OCI-LY1 (cell line): Measurements from ENCODE around the gene PRKRA.
A peak's percentile ranks its signal among the peaks of the same experiment; 100 is the strongest.

Source experiments
- H2AFZ ChIP-seq: fragments of 200-600 bp; sonication (generic), shearing (Covaris generic); 2 replicates; pipeline ENCODE4 v1.6.0; 2014; ENCODE audit warnings: antibody characterized with exemption, mild to moderate bottlenecking, low read length
- H3F3A ChIP-seq: fragments of 200-600 bp; sonication (generic), shearing (Covaris generic); 2 replicates; pipeline ENCODE4 v1.6.0; 2014; ENCODE audit warnings: mild to moderate bottlenecking, antibody characterized with exemption, low read length, moderate library complexity; ENCODE audit not compliant: insufficient read depth
- H3K27ac ChIP-seq: fragments of 200-600 bp; sonication (generic); 2 replicates; pipeline ENCODE4 v1.5.1; 2014; ENCODE audit warnings: low read length, mixed run types, mild to moderate bottlenecking, low read depth; ENCODE audit not compliant: poor library complexity, severe bottlenecking
- H3K27me3 ChIP-seq: fragments of 200-600 bp; sonication (generic); 2 replicates; pipeline ENCODE4 v1.6.0; 2014; ENCODE audit warnings: antibody characterized with exemption, mild to moderate bottlenecking, low read length, moderate library complexity; ENCODE audit not compliant: insufficient read depth
- H3K36me3 ChIP-seq: fragments of 200-600 bp; sonication (generic); 2 replicates; pipeline ENCODE4 v1.6.1; 2014; ENCODE audit warnings: mild to moderate bottlenecking, antibody characterized with exemption, low read length, moderate library complexity, mixed read lengths; ENCODE audit not compliant: insufficient read depth
- H3K4me1 ChIP-seq: fragments of 200-600 bp; sonication (generic); 2 replicates; pipeline ENCODE4 v1.5.1; 2014; ENCODE audit warnings: mild to moderate bottlenecking, low read length, moderate library complexity; ENCODE audit not compliant: insufficient read depth, severe bottlenecking
- H3K4me2 ChIP-seq: fragments of 200-600 bp; sonication (generic), shearing (Covaris generic); 2 replicates; pipeline ENCODE4 v1.6.1; 2014; ENCODE audit warnings: low read length
- H3K4me3 ChIP-seq: fragments of 200-600 bp; sonication (generic); 2 replicates; pipeline ENCODE4 v1.5.1; 2014; ENCODE audit warnings: low read length, low read depth, mild to moderate bottlenecking, mixed read lengths; ENCODE audit not compliant: poor library complexity, severe bottlenecking
- H3K79me2 ChIP-seq: fragments of 200-600 bp; shearing (Covaris generic); 2 replicates; pipeline ENCODE4 v1.6.1; 2016; ENCODE audit warnings: mixed run types, low read length, mixed read lengths; ENCODE audit not compliant: insufficient read depth
- H3K9ac ChIP-seq: fragments of 200-600 bp; sonication (generic), shearing (Covaris generic); 2 replicates; pipeline ENCODE4 v1.6.1; 2014; ENCODE audit warnings: mild to moderate bottlenecking, low read length, mixed read lengths
- H3K9me2 ChIP-seq: fragments of 200-600 bp; sonication (generic), shearing (Covaris generic); 2 replicates; pipeline ENCODE4 v1.6.1; 2014; ENCODE audit warnings: low read depth, mild to moderate bottlenecking, low read length, mixed read lengths
- H3K9me3 ChIP-seq: fragments of 200-600 bp; shearing (Covaris generic); 2 replicates; pipeline ENCODE4 v1.6.1; 2014; ENCODE audit warnings: low read length, mixed read lengths
- H4K20me1 ChIP-seq: fragments of 200-600 bp; sonication (generic), shearing (Covaris generic); 2 replicates; pipeline ENCODE4 v1.6.0; 2016; ENCODE audit warnings: mild to moderate bottlenecking, low read length; ENCODE audit not compliant: insufficient read depth
- EZH2 ChIP-seq: fragments of 200-600 bp; sonication (generic), shearing (Covaris generic); IDR thresholded peaks from 2 replicates; pipeline ENCODE4 v1.8.0; 2017; ENCODE audit warnings: borderline replicate concordance, mixed run types, mild to moderate bottlenecking, antibody characterized with exemption, low read length, moderate library complexity, mixed read lengths
- TF ChIP-seq, protein P1 (sequence below): fragments of 200-600 bp; sonication (generic), shearing (Covaris generic); IDR thresholded peaks from 2 replicates; pipeline ENCODE4 v1.5.1; 2017; ENCODE audit warnings: mild to moderate bottlenecking, antibody characterized with exemption, low read length, moderate library complexity, mixed read lengths

Gene PRKRA

DNA sequence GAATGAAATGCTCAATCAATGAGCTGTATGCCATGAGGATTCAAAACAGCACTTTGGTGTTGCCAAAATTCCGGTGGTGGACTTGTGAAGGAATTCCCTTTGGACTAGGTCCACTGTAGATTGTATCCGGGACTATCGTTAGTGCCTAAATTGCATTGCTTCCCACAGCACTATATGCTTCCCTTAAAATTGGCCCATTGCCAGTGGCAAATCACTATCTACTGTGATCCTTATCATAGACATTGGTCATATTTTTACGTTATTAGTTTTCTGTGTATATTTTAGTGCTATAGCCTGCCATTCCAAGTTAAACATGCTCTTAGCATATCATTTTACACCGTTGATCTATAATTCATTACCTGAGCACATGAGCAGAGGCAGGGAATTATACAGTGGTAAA lies 1.9 kb upstream of the PRKRA start:
- Histone ChIP-seq H3K27me3 (no peaks in the 10 kb centered on the region), H3F3A (no peaks in the 10 kb centered on the region), H3K9me2 (no peaks in the 10 kb centered on the region), H3K36me3 (peaks cover 11% of the 10 kb centered on the region; the same call in 1 of the 2 replicates), H3K9me3 (no peaks in the 10 kb centered on the region), H4K20me1 (no peaks in the 10 kb centered on the region), H3K79me2 (peaks cover 11% of the 10 kb centered on the region), H3K4me3 (no peak overlapping the region), H3K27ac (no peak overlapping the region), H2AFZ (no peak overlapping the region), H3K4me2 (no peak overlapping the region), H3K9ac (no peak overlapping the region), H3K4me1 (peaks cover 33% of the 10 kb centered on the region)
- TF ChIP-seq, protein P1, sequence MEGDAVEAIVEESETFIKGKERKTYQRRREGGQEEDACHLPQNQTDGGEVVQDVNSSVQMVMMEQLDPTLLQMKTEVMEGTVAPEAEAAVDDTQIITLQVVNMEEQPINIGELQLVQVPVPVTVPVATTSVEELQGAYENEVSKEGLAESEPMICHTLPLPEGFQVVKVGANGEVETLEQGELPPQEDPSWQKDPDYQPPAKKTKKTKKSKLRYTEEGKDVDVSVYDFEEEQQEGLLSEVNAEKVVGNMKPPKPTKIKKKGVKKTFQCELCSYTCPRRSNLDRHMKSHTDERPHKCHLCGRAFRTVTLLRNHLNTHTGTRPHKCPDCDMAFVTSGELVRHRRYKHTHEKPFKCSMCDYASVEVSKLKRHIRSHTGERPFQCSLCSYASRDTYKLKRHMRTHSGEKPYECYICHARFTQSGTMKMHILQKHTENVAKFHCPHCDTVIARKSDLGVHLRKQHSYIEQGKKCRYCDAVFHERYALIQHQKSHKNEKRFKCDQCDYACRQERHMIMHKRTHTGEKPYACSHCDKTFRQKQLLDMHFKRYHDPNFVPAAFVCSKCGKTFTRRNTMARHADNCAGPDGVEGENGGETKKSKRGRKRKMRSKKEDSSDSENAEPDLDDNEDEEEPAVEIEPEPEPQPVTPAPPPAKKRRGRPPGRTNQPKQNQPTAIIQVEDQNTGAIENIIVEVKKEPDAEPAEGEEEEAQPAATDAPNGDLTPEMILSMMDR, result no peak
- no peak for TF ChIP-seq EZH2

- Histone ChIP-seq H3K27me3 (no peaks in the 10 kb centered on the region), H3K9me2 (no peaks in the 10 kb centered on the region), H3K4me3 (peak overlapping the region; percentile 63), H3K27ac (no peak overlapping the region), H3F3A (no peaks in the 10 kb centered on the region), H3K4me1 (peaks cover 34% of the 10 kb centered on the region), H3K9me3 (no peaks in the 10 kb centered on the region), H4K20me1 (no peaks in the 10 kb centered on the region), H3K36me3 (peaks cover 14% of the 10 kb centered on the region), H2AFZ (no peak overlapping the region), H3K4me2 (peak overlapping the region; percentile 85; the same call in 1 of the 2 replicates), H3K79me2 (peaks cover 11% of the 10 kb centered on the region), H3K9ac (0 out of 2 replicates have a peak overlapping the region, but pooled peaks have one; percentile 80)
- TF ChIP-seq, protein P1, result no peak
- no peak for TF ChIP-seq EZH2
Measured at GRCh38 chr2:178452334-178452733, 1.4 kb upstream of the PRKRA start.

GRCh38 chr2:178450524-178450773 lies 526 bp downstream of the PRKRA start:
- no peaks in the 10 kb centered on the region for H3F3A ChIP-seq

More at GRCh38 chr2:178450524-178450773, 526 bp downstream of the PRKRA start:
- no peak overlapping the region for H2AFZ ChIP-seq
- TF ChIP-seq, protein P1, result no peak
- no peak for TF ChIP-seq EZH2
- H3K27me3 ChIP-seq, result no peaks in the 10 kb centered on the region
- peaks cover 29% of the 10 kb centered on the region for H3K36me3 ChIP-seq
- H3K9me3 ChIP-seq, result no peaks in the 10 kb centered on the region
- peaks cover 11% of the 10 kb centered on the region for H3K79me2 ChIP-seq
- peak overlapping the region; percentile 75 for H3K4me2 ChIP-seq
- peak overlapping the region; percentile 76 for H3K9ac ChIP-seq
- no peaks in the 10 kb centered on the region for H3K9me2 ChIP-seq
- H4K20me1 ChIP-seq, result no peaks in the 10 kb centered on the region
- peak overlapping the region; percentile 81 for H3K27ac ChIP-seq
- peak overlapping the region; percentile 63 for H3K4me3 ChIP-seq
- H3K4me1 ChIP-seq, result peaks cover 34% of the 10 kb centered on the region
